ENCODE results near the gene D2HGDH. TPM values are rescaled to one million over a fixed set of nuclear protein-coding genes. Genes with fewer than 3 reads are reported as not detected.

D2HGDH gene
- total and polyA plus RNA-seq, 2 of the 13 experiments (the other 11 are each of a cell fraction or from before 2014, with no cell fraction given): 19.2 to 20.3 TPM

- TF ChIP-seq IRF1 (CRISPR knock-in tag; IDR thresholded peaks at IDR 0.05; ENCODE audit: low read depth) (no peak), SP2 (CRISPR knock-in tag; IDR thresholded peaks at IDR 0.05) (no peak), ZNF44 (CRISPR knock-in tag; IDR thresholded peaks at IDR 0.05) (no peak; the same call in 1 of the 2 replicates), ZNF138 (CRISPR knock-in tag; IDR thresholded peaks at IDR 0.05; ENCODE audit: low read depth) (no peak), ZNF232 (CRISPR knock-in tag; IDR thresholded peaks at IDR 0.05; ENCODE audit: borderline replicate concordance) (0 out of 2 replicates have a peak, but pooled peaks have one; percentile 82), ESRRA (CRISPR knock-in tag; IDR thresholded peaks at IDR 0.05; ENCODE audit: low read depth) (no peak; the same call in 1 of the 2 replicates), ZBED4 (CRISPR knock-in tag; IDR thresholded peaks at IDR 0.05; ENCODE audit: borderline replicate concordance) (no peak), ZNF510 (CRISPR knock-in tag; IDR thresholded peaks at IDR 0.05; ENCODE audit: low read depth) (no peak; the same call in 1 of the 2 replicates), LRRFIP1 (CRISPR knock-in tag; conservative IDR thresholded peaks at IDR 0.05) (no peak), ZNF407 (CRISPR knock-in tag; IDR thresholded peaks at IDR 0.05; ENCODE audit: not compliant biosample characterization) (no peak)
These were observed 40.2 kb downstream of the D2HGDH start (continued) for GRCh38 chr2:241774419-241775222.

All from HepG2 (cell line).